Measurements from ENCODE around the gene PRKAG3. TPM values are rescaled to one million over a fixed set of nuclear protein-coding genes. Genes with fewer than 3 reads are reported as not detected.

PRKAG3 gene
- total RNA-seq, 4 donors from 2014 or later, result not detected

DNA sequence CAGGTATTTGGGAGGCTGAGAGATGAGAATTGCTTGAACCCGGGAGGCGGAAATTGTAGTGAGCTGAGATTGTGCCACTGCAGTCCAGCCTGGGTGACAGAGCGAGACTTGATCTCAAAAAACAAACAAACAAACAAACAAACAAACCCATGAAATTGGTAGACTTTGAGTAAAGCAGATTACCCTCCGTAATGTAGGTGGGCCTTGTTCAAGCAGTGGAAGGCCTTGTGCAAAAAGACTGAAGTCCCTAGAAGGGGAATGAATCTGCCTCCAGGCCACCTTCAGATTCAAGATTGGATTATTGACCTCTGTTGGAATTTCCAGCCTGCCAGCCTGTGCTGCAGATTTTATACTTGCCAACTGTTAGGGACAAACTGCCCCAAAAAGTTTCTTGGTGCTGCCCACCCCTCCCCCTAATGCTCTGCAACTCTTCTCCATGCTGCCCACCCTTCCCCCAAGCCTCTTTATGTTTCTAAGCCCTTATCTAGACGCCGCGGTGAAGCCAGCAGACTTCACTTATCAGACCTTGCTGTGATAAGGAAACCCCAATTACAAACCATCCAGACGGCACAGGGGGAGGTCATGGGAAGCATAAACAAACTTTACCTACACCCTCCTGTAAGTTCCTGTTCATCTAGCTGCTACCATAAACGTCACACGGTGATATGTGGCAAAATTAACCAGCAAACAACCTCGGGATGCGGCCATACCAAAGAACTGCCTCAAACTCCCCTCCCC, 32.7 kb downstream of the PRKAG3 start:
- H3K36me3 ChIP-seq, result no peaks in the 10 kb centered on the region
- WGBS, 2 donors, result 63 to 69% methylated on average over 12 of the region's 12 CpGs
- intact Hi-C loops (cut with DNase I), result no loop called here
- no peak for DNase-seq
- H3K27ac ChIP-seq, result no peak overlapping the region
- TF ChIP-seq POLR2A (IDR thresholded peaks at IDR 0.05), result no peak
- TF ChIP-seq, protein P1, sequence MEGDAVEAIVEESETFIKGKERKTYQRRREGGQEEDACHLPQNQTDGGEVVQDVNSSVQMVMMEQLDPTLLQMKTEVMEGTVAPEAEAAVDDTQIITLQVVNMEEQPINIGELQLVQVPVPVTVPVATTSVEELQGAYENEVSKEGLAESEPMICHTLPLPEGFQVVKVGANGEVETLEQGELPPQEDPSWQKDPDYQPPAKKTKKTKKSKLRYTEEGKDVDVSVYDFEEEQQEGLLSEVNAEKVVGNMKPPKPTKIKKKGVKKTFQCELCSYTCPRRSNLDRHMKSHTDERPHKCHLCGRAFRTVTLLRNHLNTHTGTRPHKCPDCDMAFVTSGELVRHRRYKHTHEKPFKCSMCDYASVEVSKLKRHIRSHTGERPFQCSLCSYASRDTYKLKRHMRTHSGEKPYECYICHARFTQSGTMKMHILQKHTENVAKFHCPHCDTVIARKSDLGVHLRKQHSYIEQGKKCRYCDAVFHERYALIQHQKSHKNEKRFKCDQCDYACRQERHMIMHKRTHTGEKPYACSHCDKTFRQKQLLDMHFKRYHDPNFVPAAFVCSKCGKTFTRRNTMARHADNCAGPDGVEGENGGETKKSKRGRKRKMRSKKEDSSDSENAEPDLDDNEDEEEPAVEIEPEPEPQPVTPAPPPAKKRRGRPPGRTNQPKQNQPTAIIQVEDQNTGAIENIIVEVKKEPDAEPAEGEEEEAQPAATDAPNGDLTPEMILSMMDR (IDR thresholded peaks at IDR 0.05), result no peak
- no peaks in the 10 kb centered on the region for H3K27me3 ChIP-seq
- H3K9me3 ChIP-seq, result no peaks in the 10 kb centered on the region
- H3K4me3 ChIP-seq (replicated peaks in 1 of 3), result no peak overlapping the region
- no peaks in the 10 kb centered on the region for H3K4me1 ChIP-seq

DNA sequence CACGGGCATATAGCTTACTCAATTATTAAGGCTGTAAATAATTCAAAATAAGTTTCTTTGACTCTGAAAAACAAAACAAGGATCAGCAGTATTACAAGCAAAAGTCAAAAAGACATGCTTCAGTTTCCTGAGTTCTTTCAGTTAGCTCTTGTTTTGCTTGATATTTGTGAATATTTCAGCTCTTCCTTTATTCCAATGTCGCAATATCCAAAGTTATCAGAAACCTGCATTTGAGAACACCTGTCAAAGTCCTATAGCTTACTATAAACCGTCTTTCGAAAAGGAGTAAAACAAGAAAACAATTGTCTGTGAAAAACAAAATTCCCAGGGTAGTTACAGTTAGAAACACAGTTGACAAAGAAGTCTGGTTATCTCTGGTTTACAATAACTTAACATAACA, 34.9 kb downstream of the PRKAG3 start:
- H3K4me1 ChIP-seq, result no peaks in the 10 kb centered on the region
- TF ChIP-seq, protein P1 (IDR thresholded peaks at IDR 0.05), result no peak
- no peak for TF ChIP-seq POLR2A (IDR thresholded peaks at IDR 0.05)
- H3K4me3 ChIP-seq (replicated peaks in 1 of 3), result no peak overlapping the region
- intact Hi-C loops (cut with DNase I), result no loop called here
- H3K27ac ChIP-seq, result no peak overlapping the region
- no peaks in the 10 kb centered on the region for H3K36me3 ChIP-seq
- no peaks in the 10 kb centered on the region for H3K9me3 ChIP-seq
- no peak for DNase-seq
- no peaks in the 10 kb centered on the region for H3K27me3 ChIP-seq
- 96 to 97% methylated on average over 4 of the region's 4 CpGs for WGBS, 2 donors

DNA sequence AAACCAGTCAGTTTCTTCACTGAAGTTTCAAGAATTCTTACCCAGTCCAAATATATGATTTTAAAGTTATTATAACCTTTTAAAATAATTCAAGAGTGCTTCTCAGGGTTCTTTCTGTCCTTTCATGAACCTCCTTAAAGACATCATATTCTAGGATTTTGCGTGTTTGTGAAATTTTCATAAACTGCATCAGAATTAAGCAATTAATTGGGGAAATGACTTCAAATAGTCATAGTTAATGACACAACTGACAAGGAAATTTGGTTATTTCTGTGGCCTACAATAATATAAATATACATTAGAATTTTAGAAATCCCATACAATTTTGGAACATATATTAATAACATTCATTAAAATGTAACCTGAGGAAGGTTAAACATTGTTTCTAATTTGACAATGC, 39.2 kb downstream of the PRKAG3 start:
- WGBS, 2 donors, result 97 to 99% methylated on average over 1 of the region's 1 CpG
- Histone ChIP-seq H3K4me3 (replicated peaks in 1 of 3) (no peak overlapping the region), H3K36me3 (no peaks in the 10 kb centered on the region), H3K4me1 (no peaks in the 10 kb centered on the region), H3K27ac (no peak overlapping the region), H3K27me3 (no peaks in the 10 kb centered on the region), H3K9me3 (no peaks in the 10 kb centered on the region)
- TF ChIP-seq, protein P1 (IDR thresholded peaks at IDR 0.05), result no peak
- no peak for TF ChIP-seq POLR2A (IDR thresholded peaks at IDR 0.05)
- intact Hi-C loops (cut with DNase I), result no loop called here
- no peak for DNase-seq

DNA sequence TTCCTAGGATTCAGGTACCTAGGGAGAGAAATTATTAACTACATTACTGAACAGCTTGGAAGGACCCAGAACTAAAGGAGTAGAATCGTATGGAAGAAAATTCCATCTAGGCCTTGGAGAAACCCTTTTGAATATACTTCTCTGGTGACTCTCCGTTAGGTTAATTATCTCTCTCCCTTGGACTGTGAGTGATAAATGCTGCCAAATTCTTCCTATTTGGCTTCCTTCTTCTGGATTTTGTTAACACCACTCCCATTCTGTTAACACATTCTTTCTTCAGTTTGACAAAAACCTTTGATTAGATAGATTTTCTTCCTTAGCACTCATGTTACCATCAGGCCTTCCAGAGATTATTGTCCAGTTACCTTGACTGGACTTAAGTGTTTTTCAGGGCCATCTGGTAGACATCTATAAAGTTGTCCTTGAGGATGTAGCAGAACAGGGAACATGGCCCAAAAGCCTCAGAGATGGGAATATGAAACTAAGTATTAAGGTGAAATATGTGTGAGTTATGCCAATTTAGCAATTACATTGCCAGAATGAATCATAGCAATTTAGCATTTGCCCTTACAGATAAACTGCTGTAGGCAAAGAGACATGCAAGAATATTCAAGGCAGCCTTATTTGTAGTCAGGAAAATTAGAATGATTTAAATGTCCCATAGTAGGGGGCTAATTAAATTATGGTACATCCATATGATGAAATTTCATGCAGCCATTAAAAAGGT, 42.9 kb downstream of the PRKAG3 start:
- intact Hi-C loops (cut with DNase I), result no loop called here
- H3K36me3 ChIP-seq, result no peaks in the 10 kb centered on the region
- WGBS, 2 donors, result 81 to 90% methylated on average over 2 of the region's 2 CpGs
- H3K4me3 ChIP-seq (replicated peaks in 1 of 3), result no peak overlapping the region
- H3K9me3 ChIP-seq, result no peaks in the 10 kb centered on the region
- TF ChIP-seq, protein P1 (IDR thresholded peaks at IDR 0.05), result no peak
- TF ChIP-seq POLR2A (IDR thresholded peaks at IDR 0.05), result no peak
- H3K27ac ChIP-seq, result no peak overlapping the region
- H3K4me1 ChIP-seq, result no peaks in the 10 kb centered on the region
- no peak for DNase-seq
- no peaks in the 10 kb centered on the region for H3K27me3 ChIP-seq

DNA sequence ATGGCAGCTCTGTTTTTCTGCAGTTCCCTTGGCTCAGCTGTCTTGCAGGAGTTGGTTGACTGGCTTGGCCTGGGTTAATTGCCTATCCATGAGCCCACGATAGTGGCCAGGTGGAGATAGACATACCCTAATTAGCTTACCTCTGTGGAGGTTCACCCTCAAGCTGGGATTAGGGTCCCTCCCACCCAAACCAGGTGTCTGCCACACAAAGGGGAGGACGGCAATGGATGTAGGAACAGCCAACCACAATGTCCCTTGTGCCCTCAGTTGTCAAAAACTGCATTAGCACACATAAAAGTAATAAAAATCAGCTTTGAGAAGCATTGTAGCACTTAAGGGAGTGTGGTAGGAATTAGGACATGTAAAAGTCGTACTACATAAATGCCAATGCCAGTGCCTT, 45.5 kb downstream of the PRKAG3 start:
- DNase-seq, result no peak
- H3K9me3 ChIP-seq, result no peaks in the 10 kb centered on the region
- no peak overlapping the region for H3K4me3 ChIP-seq (replicated peaks in 1 of 3)
- intact Hi-C loops (cut with DNase I), result no loop called here
- WGBS, 2 donors, result 86 to 94% methylated on average over 3 of the region's 3 CpGs
- no peak for TF ChIP-seq POLR2A (IDR thresholded peaks at IDR 0.05)
- TF ChIP-seq, protein P1 (IDR thresholded peaks at IDR 0.05), result no peak
- no peak overlapping the region for H3K27ac ChIP-seq
- H3K36me3 ChIP-seq, result no peaks in the 10 kb centered on the region
- peaks cover 6% of the 10 kb centered on the region for H3K27me3 ChIP-seq
- peaks cover 0 to 7% of the 10 kb centered on the region in 2 donors for H3K4me1 ChIP-seq
